OCI-LY3 (cell line): ENCODE data around the gene ZNF608.

Experiments used
- H2AFZ ChIP-seq: fragments of 200-600, 300-600 bp; shearing (Covaris generic); 2 replicates; pipeline ENCODE4 v1.6.0; 2014; ENCODE audit warnings: antibody characterized with exemption, low read depth, low read length
- H3K27ac ChIP-seq: fragments of 200-600, 300-600 bp; sonication (generic); 2 replicates; pipeline ENCODE4 v1.5.1; 2014; ENCODE audit warnings: mild to moderate bottlenecking, low read length, moderate library complexity, mixed read lengths
- H3K27me3 ChIP-seq: fragments of 200-600, 300-600 bp; sonication (generic); 2 replicates; pipeline ENCODE4 v1.6.1; 2014; ENCODE audit warnings: low read depth, low read length, mixed read lengths
- H3K36me3 ChIP-seq: fragments of 200-600, 300-600 bp; sonication (generic); replicated peaks from 2 replicates; pipeline ENCODE3; 2014; ENCODE audit warnings: low read depth, low read length, mixed read lengths
- H3K4me1 ChIP-seq: fragments of 300-600, 200-600 bp; sonication (generic); 2 replicates; pipeline ENCODE4 v1.6.1; 2014; ENCODE audit warnings: low read length, mixed read lengths
- H3K4me2 ChIP-seq: fragments of 200-600, 300-600 bp; sonication (generic); 2 replicates; pipeline ENCODE4 v1.6.1; 2014; ENCODE audit warnings: low read length, mixed read lengths
- H3K4me3 ChIP-seq: fragments of 300-600, 200-600 bp; sonication (generic); 2 replicates; pipeline ENCODE4 v1.5.1; 2014; ENCODE audit warnings: antibody characterized with exemption, mild to moderate bottlenecking, low read length, moderate library complexity
- H3K79me2 ChIP-seq: fragments of 300-600, 200-600 bp; shearing (Covaris generic); 2 replicates; pipeline ENCODE4 v1.6.1; 2014; ENCODE audit warnings: mild to moderate bottlenecking, low read length, mixed read lengths
- H3K9ac ChIP-seq: fragments of 300-600, 200-600 bp; shearing (Covaris generic); 2 replicates; pipeline ENCODE4 v1.6.0; 2014; ENCODE audit warnings: mild to moderate bottlenecking, low read length, moderate library complexity
- H3K9me3 ChIP-seq: fragments of 200-600, 300-600 bp; shearing (Covaris generic); 2 replicates; pipeline ENCODE4 v1.6.1; 2014; ENCODE audit warnings: low read length, mixed read lengths; ENCODE audit not compliant: insufficient read depth
- H4K20me1 ChIP-seq: fragments of 200-600, 300-600 bp; sonication (generic); 2 replicates; pipeline ENCODE4 v1.6.1; 2016; ENCODE audit warnings: low read length, mixed read lengths; ENCODE audit not compliant: insufficient read depth
- EZH2phosphoT487 ChIP-seq: fragments of 200-600 bp; shearing (Covaris generic); IDR thresholded peaks from 2 replicates; pipeline ENCODE4 v1.6.1; 2018; ENCODE audit warnings: antibody characterized with exemption, mixed run types, low read depth
- TF ChIP-seq, protein P1 (sequence below): fragments of 200-600, 300-600 bp; sonication (generic); IDR thresholded peaks from 2 replicates; pipeline ENCODE4 v1.5.1; 2014; ENCODE audit warnings: antibody characterized with exemption, low read length, low read depth

ZNF608 gene

DNA sequence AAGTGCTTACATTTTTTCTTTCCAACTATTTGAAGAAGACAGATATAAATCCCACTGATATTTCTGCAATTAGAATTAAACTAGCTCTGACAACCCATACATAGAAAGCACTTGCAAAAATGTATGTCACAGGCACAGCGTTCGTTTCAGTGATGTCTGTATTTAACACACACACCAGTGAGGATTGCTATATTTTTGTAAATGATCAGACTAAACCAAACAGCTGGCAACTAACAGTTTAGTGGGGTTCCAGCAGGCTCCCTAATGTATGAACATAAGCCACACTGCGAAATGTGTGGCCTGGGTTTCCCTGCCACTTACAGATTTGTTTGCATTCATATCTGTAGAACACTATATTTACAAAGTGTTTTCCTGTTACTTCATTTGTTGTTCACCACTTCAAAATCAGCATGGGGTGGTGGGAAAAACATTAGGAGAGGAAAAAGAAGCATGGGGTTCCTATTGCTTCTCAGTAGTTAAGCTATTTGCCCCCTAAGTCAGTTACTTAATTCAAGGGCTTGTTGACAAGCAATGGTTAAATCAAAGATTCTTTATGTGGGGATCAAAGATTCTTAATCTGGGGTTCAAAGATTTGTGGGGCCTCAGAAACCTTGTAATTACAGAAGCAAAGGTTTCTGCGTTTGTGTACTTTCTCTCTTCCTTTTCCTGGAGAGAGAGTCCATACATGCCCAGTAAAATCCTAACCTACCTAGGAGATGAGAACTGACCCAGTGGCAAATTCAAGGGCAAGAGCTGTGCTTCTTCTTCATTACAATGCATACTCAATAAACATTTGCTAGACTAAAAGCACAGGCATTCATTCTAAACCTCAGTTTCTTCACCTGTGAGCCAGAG, 27.1 kb downstream of the ZNF608 start:
- Histone ChIP-seq H3K79me2 (no peaks in the 10 kb centered on the region), H4K20me1 (no peaks in the 10 kb centered on the region), H3K4me1 (peaks cover 14% of the 10 kb centered on the region), H3K4me3 (no peak overlapping the region), H3K9ac (no peak overlapping the region), H3K27me3 (no peaks in the 10 kb centered on the region), H2AFZ (no peak overlapping the region), H3K27ac (no peak overlapping the region), H3K9me3 (no peaks in the 10 kb centered on the region), H3K4me2 (no peak overlapping the region), H3K36me3 (no peaks in the 10 kb centered on the region)
- TF ChIP-seq, protein P1, sequence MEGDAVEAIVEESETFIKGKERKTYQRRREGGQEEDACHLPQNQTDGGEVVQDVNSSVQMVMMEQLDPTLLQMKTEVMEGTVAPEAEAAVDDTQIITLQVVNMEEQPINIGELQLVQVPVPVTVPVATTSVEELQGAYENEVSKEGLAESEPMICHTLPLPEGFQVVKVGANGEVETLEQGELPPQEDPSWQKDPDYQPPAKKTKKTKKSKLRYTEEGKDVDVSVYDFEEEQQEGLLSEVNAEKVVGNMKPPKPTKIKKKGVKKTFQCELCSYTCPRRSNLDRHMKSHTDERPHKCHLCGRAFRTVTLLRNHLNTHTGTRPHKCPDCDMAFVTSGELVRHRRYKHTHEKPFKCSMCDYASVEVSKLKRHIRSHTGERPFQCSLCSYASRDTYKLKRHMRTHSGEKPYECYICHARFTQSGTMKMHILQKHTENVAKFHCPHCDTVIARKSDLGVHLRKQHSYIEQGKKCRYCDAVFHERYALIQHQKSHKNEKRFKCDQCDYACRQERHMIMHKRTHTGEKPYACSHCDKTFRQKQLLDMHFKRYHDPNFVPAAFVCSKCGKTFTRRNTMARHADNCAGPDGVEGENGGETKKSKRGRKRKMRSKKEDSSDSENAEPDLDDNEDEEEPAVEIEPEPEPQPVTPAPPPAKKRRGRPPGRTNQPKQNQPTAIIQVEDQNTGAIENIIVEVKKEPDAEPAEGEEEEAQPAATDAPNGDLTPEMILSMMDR: no peak
- no peak for TF ChIP-seq EZH2phosphoT487

GRCh38 chr5:124718380-124718789, 28.1 kb downstream of the ZNF608 start:
- Histone ChIP-seq H3K9me3 (no peaks in the 10 kb centered on the region), H3K27ac (no peak overlapping the region), H3K4me3 (no peak overlapping the region), H3K27me3 (no peaks in the 10 kb centered on the region), H4K20me1 (no peaks in the 10 kb centered on the region), H3K9ac (no peak overlapping the region), H3K4me1 (peaks cover 20% of the 10 kb centered on the region), H3K36me3 (no peaks in the 10 kb centered on the region), H2AFZ (no peak overlapping the region), H3K4me2 (no peak overlapping the region), H3K79me2 (no peaks in the 10 kb centered on the region)
- TF ChIP-seq, protein P1: no peak
- no peak for TF ChIP-seq EZH2phosphoT487

- Histone ChIP-seq H3K4me1 (peaks cover 24% of the 10 kb centered on the region), H3K4me3 (no peak overlapping the region), H2AFZ (no peak overlapping the region), H3K27me3 (no peaks in the 10 kb centered on the region), H3K79me2 (no peaks in the 10 kb centered on the region), H3K27ac (no peak overlapping the region), H3K4me2 (no peak overlapping the region), H3K36me3 (no peaks in the 10 kb centered on the region), H3K9me3 (no peaks in the 10 kb centered on the region), H3K9ac (no peak overlapping the region), H4K20me1 (no peaks in the 10 kb centered on the region)
- no peak for TF ChIP-seq EZH2phosphoT487
- TF ChIP-seq, protein P1: no peak
Measured at GRCh38 chr5:124716169-124716568, 30.3 kb downstream of the ZNF608 start.

DNA sequence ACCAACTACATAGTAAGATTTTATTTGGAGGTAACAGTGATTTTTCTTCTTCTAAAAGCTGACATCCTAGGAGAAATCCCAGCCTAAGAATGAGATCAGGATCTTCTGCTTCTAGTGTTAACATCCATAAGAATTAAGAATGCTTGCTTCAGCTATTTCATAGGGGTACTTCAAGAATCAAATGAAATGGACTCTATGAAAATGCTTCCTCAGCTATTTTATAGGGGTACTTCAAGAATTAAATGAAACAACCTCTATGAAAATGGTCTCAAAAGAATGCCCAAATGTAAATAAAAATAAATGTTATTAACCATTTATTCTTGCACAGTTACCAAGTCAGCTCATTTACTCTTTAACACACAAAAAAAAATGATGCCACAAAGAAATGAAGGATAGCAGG, 31.5 kb downstream of the ZNF608 start:
- TF ChIP-seq, protein P1: no peak
- TF ChIP-seq EZH2phosphoT487: no peak
- no peaks in the 10 kb centered on the region for H3K36me3 ChIP-seq
- no peaks in the 10 kb centered on the region for H3K79me2 ChIP-seq
- H3K4me1 ChIP-seq: peaks cover 24% of the 10 kb centered on the region
- no peak overlapping the region for H3K9ac ChIP-seq
- H3K4me3 ChIP-seq: no peak overlapping the region
- no peaks in the 10 kb centered on the region for H3K9me3 ChIP-seq
- no peaks in the 10 kb centered on the region for H4K20me1 ChIP-seq
- no peak overlapping the region for H3K27ac ChIP-seq
- H3K4me2 ChIP-seq: no peak overlapping the region
- no peaks in the 10 kb centered on the region for H3K27me3 ChIP-seq
- no peak overlapping the region for H2AFZ ChIP-seq
